Skin epidermis (tissue), 12 donors: Measurements from ENCODE around the gene NR2C2AP.
A peak's percentile ranks its signal among the peaks of the same experiment; 100 is the strongest.
"Not testable (repeated sequence)": the region's sequence is repeated elsewhere in the genome, so short reads cannot be mapped to it uniquely, and the experiment has no call there.

Experiments used
- H3K27ac ChIP-seq, 21 experiments: fragments of 200-600 bp; sonication (generic) in 11 of 21; one replicate each; pipeline ENCODE4 v1.5.0; 2020; ENCODE audit warnings: mild to moderate bottlenecking in 3 of 21, inconsistent platforms in 2 of 21, moderate library complexity in 2 of 21
- H3K4me3 ChIP-seq, 7 experiments: fragments of 200-600 bp; sonication (generic) in 2 of 7; one replicate each; pipeline ENCODE4 v1.5.0; 2020; ENCODE audit warnings: inconsistent platforms in 2 of 7, mild to moderate bottlenecking in 2 of 7, moderate library complexity in 1 of 7

Gene NR2C2AP, protein sequence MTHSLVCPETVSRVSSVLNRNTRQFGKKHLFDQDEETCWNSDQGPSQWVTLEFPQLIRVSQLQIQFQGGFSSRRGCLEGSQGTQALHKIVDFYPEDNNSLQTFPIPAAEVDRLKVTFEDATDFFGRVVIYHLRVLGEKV

DNA sequence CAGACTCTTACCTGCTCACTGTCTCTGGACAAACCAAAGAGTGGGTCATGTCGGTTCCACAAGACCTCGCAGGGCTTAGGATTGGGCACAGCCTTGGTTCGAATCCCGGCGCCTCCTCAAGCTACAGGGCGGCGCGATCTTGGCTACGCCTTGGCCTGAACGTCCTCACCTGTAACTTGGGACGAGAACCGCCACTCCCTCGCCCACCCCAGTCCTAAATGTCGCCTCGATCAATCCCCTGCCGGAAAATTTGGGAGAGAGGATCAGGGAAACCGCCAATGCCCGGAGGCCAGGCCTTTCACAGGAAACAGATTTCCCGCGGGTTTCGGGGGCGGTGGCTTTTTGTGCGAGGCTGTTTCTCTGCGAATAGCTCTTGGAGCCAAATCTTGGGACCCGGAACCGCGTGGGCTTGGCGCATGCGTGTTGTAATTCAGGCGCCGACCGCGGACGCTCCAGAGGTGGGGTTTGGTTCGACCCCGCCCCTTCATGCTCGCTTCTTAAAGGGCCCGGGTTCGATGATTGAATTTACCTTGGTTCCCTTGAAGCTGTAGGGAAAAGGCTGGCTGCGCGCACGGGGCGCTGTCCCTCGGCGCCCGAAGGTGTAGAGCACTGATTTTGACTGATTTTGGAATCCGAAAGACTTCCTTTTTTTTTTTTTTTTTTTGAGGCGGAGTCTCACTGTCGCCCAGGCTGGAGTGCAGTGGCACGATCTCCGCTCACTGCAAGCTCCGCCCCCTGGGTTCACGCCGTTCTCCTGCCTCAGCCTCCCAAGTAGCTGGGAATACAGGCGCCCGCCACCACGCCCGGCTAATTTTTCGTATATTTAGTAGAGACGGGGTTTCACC lies at the start of gene NR2C2AP:
NR2C2AP (minus strand) TSS at position 403 of the 845 bp plus-strand sequence; CDS start at position 49, 354 bp downstream.
- H3K27ac ChIP-seq, result peak within 1 kb of the TSS; percentile 22 to 96 (median 77)
- peak within 1 kb of the TSS; percentile 41 to 76 (median 60) for H3K4me3 ChIP-seq

DNA sequence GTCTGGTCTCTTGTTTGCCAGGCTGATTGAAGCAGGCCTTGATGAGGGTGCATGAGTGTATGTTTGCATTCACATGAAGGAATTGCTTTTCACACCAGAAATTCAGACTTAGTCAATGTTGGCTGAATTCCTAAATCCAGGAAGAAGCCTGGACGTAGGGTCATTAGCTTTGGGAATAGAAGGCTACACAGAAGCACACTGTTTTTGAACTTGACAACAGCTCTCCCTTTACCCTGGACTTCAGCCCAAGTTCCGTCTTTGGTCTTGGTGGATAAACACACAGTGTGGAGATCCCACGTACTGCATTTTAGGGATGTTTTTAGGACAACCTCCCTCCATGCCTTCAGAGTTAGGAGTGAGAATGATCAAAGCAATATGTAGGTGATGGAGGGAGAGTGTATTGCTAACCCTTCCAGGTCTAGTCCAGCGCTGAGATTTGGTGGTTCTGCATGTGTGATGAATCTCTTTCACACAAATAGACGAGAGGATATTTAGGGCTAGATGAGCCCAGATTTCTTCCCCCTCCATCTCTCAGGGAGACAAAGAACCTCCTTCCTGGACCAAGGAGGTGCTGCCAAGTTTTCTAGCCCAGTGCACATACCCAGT lies 47.1 kb upstream of the NR2C2AP start:
- Histone ChIP-seq H3K27ac (no peak overlapping the region), H3K4me3 (no peak overlapping the region)

DNA sequence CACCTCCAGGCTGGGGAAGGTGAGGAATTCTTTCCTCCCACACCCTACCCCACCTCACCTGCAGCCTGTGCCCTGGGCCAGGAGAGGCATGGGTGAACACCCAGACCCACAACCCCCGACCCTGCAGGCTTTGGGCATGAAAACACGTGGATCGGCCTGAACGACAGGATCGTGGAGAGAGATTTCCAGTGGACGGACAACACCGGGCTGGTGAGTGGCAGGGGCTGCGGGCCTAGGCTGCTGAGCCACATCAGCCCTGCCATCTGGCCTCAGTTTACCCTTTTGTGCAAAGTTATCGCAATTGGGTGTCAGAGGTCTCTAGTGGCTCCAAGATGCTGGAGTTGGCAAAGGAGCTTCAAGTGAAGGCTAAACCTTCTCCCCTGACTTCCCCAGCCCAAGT lies 37.3 kb upstream of the NR2C2AP start:
- H3K27ac ChIP-seq, result no peak overlapping the region
- H3K4me3 ChIP-seq, result no peak overlapping the region

DNA sequence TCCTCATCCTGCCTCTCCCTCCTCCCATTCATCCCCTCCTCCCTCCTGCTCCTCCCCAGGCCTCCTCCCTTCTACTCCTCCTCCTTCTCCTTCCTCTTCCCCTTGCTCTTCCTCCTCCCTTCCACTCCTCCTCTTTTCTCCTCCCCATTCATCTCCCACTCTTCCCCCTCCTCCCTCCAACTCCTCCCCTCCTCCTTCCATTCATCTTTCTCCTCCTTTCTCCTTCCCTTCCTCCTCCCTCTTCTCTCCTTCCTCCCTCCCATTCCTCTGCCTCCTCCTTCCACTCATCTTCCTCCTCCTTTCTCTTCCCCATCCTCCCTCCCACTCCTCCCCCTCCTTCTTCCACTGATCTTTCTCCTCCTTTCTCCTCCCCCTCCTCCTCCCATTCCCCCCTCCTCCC lies 36.5 kb upstream of the NR2C2AP start:
- H3K27ac ChIP-seq, result no peak overlapping the region
- H3K4me3 ChIP-seq, result no peak overlapping the region

DNA sequence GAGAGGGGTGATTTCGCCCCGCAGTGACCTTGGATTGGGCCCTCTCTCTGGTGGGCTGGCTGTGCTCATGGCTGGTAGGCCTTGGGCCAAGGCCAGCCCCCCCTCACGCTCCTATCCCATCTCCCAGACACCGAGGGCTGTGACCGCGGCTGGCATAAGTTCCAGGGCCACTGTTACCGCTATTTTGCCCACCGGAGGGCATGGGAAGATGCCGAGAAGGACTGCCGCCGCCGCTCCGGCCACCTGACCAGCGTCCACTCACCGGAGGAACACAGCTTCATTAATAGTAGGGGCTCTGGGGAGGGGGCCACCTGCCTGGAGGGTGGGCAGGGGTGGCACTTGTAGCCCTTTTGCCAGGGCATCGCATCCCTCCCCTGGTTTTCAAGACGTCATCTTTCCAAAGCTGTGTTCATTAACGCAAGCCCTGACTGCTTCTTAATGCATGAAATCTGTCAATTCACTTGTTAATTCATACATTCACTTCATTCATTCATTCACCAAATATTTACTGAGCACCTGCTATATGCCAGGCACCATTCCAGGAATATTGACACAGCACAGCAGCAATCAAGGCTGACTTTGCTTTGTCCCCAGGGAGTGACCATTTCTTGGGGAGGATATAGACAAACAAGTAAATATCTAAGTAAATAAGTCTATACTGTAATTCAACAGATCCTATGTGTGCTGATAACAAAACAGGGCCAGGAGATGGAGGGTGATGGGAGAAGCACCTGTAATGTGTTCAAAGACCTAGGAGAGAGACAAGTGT lies 35.1 kb upstream of the NR2C2AP start:
- no peak overlapping the region for H3K4me3 ChIP-seq
- no peak overlapping the region for H3K27ac ChIP-seq

DNA sequence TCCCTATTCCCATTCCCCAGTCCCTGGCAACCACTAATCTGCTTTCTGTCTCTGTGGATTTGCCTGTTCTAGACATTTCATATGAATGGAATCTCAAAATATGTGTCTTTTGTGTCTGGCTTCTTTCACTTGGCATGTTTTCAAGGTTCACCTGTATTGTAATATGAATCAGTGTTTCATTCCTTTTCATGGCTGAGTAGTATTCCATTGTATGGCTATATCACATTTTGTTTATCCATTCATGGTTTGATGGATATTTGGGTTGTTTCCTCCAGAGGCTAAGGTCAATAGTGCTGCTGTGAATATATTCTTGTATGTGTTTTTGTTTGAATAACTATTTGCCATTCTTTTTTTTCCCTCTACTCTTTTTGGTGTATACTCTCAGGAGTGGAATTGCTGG lies 33.0 kb upstream of the NR2C2AP start:
- H3K4me3 ChIP-seq, result no peak overlapping the region
- no peak overlapping the region for H3K27ac ChIP-seq

DNA sequence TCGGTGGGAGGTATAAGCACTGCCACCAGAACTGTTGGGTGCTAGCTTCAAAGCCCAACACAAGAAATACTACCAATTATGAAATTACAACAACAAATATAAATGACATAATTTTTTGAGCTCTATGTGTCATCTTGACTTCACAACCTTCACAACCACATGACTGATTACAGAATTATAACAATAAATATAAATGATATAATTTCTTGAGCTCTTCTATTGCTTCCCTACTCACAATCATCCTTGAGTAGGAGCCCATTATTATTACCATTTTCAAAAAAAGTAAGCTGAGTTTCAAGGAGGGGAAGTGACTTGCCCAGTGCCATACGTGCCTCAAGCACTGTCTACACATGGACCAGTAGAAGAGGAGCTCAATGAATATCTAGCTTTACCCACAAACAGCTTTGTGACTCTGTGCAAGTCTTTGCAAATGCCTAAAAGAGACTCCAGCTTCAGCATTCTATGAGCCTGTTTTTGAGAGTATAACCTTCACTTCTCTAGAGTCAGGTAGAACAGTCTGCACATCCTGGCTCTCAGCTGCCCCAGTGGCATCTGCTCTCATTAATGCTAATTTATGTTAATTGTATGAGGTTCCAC lies 31.1 kb upstream of the NR2C2AP start:
- Histone ChIP-seq H3K27ac (no peak overlapping the region), H3K4me3 (no peak overlapping the region)

DNA sequence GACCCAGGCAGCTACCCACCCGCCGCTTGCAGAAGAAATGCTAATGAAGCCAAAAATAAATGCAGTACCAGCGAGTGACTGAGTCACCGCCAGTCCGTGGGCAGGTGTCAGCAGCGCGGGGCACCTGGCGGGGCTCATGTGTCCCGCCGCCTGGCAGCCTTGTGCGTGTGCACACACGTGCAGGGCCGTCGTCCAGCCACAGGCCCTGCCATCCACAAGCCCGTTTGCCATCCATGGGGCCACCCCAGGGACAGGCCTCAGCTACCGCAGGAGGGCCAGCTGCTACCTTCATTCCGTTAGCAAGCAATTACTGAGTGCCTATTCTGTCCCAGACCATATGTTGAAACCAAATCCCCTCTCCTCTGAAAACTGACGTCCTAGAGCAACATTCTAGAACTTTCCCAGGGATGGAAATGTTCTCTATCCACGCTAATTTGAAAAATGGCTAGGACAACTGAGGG lies 29.1 kb upstream of the NR2C2AP start:
- no peak overlapping the region for H3K4me3 ChIP-seq
- H3K27ac ChIP-seq, result no peak overlapping the region

DNA sequence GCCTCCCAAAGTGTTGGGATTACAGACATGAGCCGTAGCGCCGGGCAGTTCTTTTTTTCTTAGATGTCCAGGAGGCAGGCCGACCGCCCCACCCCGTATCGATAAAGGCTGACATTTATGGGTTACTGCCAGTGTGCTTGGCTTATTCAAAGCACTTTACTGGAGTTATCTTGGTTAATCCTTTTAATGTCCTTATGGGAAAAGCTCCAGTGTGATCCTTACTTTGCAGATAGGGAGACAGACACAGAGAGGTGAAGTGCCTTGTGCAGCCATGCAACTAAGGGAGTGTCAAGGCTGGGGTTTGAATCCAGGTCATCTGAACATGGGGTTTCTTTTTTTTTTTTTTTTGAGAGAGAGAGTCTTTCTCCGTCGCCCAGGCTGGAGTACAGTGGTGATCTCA lies 27.8 kb upstream of the NR2C2AP start:
- no peak overlapping the region for H3K27ac ChIP-seq
- H3K4me3 ChIP-seq, result no peak overlapping the region

DNA sequence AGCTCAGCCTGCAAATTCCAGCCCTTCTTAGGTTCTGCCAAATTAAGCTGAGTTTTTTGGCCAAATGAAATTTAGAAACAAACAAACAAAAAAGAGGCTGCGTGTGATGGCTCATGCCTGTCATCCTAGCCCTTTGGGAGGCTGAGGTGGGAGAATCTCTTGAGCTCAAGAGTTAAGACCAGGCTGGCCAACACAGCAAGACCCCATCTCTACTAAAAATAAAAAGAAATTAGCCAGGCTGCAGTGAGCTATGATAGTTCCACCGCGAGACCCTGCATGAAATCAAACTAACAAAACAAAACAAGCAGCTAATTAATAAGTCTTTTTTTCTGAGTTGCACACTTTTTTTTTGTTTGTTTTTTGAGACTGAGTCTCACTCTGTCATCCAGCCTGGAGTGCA lies 26.5 kb upstream of the NR2C2AP start:
- H3K27ac ChIP-seq, result no peak overlapping the region
- H3K4me3 ChIP-seq, result no peak overlapping the region

DNA sequence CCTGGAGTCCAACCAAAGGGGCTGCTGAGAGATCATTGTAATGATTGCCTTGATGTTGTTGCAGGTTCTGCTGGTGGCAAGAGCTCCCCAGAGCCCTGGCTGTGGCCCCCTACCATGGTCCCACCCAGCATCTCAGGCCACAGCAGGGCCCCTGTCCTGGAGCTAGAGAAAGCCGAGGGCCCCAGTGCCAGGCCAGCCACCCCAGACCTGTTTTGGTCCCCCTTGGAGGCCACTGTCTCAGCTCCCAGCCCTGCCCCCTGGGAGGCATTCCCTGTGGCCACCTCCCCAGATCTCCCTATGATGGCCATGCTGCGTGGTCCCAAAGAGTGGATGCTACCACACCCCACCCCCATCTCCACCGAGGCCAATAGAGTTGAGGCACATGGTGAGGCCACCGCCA lies 24.0 kb upstream of the NR2C2AP start:
- no peak overlapping the region for H3K27ac ChIP-seq
- H3K4me3 ChIP-seq, result no peak overlapping the region

DNA sequence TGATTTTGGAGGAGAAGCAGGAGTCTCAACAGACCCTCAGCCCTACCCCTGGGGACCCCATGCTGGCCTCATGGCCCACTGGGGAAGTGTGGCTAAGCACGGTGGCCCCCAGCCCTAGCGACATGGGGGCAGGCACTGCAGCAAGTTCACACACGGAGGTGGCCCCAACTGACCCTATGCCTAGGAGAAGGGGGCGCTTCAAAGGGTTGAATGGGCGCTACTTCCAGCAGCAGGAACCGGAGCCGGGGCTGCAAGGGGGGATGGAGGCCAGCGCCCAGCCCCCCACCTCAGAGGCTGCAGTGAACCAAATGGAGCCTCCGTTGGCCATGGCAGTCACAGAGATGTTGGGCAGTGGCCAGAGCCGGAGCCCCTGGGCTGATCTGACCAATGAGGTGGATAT lies 23.4 kb upstream of the NR2C2AP start:
- H3K27ac ChIP-seq, result no peak overlapping the region
- H3K4me3 ChIP-seq, result no peak overlapping the region

DNA sequence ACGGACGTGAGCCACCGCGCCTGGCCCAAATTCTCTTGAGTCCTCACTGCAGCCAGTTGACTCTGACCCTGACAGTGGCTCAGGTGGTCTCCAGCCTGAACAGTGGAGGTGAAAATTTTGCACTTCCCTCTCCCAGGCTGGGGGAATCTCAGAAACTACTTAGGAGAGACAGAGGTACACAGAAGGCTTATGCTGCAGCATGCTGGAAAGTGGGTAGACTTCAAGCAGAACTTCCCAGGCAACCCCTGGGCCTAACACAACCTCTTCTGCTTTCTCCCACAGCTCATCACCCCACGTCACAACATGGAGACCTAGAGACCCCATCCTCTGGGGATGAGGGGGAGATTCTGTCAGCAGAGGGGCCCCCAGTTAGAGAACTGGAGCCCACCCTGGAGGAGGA lies 23.0 kb upstream of the NR2C2AP start:
- Histone ChIP-seq H3K4me3 (no peak overlapping the region), H3K27ac (no peak overlapping the region)

DNA sequence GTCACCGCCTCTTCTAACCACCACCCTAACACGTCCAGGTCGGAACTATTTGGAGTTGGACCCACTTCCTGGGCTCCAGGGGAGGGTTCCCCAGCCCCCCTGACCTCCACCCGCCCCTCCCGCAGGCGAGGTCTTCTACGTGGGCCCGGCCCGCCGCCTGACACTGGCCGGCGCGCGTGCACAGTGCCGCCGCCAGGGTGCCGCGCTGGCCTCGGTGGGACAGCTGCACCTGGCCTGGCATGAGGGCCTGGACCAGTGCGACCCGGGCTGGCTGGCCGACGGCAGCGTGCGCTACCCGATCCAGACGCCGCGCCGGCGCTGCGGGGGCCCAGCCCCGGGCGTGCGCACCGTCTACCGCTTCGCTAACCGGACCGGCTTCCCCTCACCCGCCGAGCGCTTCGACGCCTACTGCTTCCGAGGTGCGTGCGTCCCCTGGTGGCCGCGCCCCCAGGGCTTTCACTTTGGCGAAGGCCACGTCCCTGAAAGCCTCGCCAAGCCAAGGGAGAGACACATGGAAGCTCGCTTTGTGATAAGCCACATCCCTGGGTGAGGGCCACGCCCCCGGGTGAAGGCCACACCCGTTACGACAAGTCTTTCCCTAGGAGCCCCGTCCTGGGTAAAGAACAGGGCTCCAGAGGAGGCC lies 21.8 kb upstream of the NR2C2AP start:
- Histone ChIP-seq H3K4me3 (peak overlapping the region; percentile 7 to 38 (median 23)), H3K27ac (no peak overlapping the region)

DNA sequence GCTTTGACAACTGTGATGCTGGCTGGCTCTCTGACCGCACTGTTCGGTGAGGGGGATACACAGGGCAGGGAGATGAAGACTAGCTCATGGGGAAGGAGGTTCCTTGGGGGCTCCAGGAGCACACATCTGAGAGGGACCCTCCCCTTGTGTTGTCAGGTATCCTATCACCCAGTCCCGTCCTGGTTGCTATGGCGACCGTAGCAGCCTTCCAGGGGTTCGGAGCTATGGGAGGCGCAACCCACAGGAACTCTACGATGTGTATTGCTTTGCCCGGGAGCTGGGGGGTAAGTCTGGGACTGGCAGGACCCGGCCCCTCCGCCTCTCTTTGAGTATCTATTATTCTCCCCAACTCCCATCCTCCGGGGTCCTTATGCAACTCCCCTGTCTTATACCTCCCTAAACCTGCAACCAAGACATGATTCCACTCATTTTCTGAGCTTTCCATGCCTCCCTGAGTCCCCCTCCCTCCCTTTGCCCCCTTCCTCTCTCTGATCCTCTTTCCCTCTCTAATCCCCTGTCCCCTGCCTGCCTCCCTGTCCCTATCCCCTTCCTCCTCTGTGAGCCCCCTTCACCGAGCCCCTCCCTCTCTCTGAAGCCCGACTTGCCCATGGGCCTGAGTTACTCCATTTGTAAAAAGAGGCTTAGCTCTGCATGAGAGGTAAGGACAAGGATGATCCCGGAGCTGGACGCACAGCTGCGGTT lies 21.1 kb upstream of the NR2C2AP start:
- Histone ChIP-seq H3K27ac (no peak overlapping the region), H3K4me3 (peak overlapping the region in 5 of 7 experiments; percentile 7 to 38 (median 28))

DNA sequence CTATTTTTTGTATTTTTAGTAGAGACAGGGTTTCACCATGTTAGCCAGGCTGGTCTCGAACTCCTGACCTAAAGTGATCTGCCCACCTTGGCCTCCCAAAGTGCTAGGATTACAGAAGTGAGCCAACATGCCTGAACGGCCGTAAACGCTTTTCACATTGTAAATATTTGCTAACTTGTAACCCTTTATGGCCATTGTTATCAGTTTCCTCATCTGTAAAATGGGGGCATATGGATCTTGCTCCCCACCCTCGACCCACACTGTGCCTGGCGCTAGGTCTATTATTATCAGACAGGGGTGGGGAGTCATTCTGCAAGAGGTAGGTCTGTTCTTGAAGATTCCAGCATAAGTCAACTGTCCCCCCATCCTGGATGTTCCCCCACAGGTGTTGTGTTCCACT lies 20.4 kb upstream of the NR2C2AP start:
- Histone ChIP-seq H3K4me3 (no peak overlapping the region), H3K27ac (no peak overlapping the region)

DNA sequence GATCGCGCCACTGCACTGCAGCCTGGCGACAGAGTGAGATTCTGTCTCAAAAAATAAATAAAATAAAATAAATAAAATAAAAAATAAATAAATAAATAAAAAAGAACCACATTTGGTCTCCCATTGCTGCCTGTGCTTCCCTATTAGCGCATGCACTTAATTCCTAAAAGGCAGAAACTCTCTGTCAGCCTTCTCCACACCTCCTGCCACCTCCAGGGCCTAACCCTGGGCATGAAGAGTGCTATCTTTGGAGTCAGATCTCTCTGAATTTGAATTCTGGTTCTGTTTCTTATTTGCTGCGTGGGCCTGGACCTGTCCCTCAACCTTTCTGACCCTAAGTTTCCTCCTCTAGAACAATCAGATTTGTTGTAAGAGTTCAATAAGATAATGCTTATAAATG lies 19.8 kb upstream of the NR2C2AP start:
- no peak overlapping the region for H3K4me3 ChIP-seq
- H3K27ac ChIP-seq, result no peak overlapping the region

DNA sequence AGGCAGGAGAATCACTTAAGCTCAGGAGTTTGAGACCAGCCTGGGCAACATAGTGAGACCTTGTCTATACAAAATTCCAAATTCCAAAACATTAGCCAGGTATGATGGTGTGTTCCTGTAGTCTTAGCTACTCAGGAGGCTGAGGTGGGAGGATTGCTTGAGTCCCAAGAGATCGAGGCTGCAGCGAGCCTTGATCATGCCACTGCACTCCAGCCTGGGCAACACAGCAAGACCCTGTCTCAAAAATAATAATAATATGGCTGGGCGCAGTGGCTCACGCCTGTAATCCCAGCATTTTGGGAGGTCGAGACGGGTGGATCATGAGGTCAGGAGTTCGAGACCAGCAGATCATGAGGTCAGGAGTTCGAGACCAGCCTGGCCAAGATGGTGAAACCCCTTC lies 17.8 kb upstream of the NR2C2AP start:
- not testable (repeated sequence) for H3K27ac ChIP-seq

DNA sequence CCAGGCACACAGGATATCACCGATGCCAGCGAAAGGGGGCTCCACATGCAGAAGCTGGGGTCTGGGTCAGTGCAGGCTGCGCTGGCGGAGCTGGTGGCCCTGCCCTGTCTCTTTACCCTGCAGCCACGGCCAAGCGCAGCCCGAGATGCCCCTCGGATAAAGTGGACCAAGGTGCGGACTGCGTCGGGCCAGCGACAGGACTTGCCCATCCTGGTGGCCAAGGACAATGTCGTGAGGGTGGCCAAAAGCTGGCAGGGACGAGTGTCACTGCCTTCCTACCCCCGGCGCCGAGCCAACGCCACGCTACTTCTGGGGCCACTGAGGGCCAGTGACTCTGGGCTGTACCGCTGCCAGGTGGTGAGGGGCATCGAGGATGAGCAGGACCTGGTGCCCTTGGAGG lies 15.7 kb upstream of the NR2C2AP start:
- Histone ChIP-seq H3K4me3 (no peak overlapping the region), H3K27ac (no peak overlapping the region)

More for the DNA sequence above, 17.8 kb upstream of the NR2C2AP start:
- H3K4me3 ChIP-seq, result not testable (repeated sequence)
